ENCODE results near the gene SLC1A7.

DNA sequence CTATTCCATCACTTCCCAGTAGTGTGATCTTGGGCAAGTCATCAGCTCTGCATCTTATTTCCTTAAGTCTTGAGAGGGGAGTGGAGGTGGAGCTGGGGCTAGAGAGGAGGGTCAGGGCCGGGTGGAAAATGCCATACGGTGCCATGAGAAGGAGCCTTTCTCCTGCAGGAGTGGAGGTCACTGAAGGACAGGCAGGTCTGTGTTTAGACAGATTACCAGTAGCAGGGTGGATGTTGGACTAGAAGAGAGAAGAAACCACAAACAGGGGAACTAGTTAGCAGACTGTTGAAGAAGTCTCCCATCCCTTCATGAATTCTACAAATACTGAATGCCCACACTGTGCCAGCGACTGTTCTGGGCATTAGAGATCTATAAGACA lies 40.3 kb upstream of the SLC1A7 start:
- TF ChIP-seq, protein P1, sequence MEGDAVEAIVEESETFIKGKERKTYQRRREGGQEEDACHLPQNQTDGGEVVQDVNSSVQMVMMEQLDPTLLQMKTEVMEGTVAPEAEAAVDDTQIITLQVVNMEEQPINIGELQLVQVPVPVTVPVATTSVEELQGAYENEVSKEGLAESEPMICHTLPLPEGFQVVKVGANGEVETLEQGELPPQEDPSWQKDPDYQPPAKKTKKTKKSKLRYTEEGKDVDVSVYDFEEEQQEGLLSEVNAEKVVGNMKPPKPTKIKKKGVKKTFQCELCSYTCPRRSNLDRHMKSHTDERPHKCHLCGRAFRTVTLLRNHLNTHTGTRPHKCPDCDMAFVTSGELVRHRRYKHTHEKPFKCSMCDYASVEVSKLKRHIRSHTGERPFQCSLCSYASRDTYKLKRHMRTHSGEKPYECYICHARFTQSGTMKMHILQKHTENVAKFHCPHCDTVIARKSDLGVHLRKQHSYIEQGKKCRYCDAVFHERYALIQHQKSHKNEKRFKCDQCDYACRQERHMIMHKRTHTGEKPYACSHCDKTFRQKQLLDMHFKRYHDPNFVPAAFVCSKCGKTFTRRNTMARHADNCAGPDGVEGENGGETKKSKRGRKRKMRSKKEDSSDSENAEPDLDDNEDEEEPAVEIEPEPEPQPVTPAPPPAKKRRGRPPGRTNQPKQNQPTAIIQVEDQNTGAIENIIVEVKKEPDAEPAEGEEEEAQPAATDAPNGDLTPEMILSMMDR (IDR thresholded peaks at IDR 0.05 in 2 of 3, conservative IDR thresholded peaks at IDR 0.05 in 1 of 3; ENCODE audit: borderline replicate concordance in 1 of 3, insufficient read depth in 1 of 3, low read depth in 2 of 3, low read length in 2 of 3): no peak
- TF ChIP-seq POLR2AphosphoS5 (IDR thresholded peaks at IDR 0.05; ENCODE audit: low read depth, low read length) (no peak), POLR2A (IDR thresholded peaks at IDR 0.05; ENCODE audit: borderline replicate concordance, extremely low read depth, insufficient read depth, insufficient read length) (no peak), SRF (IDR thresholded peaks at IDR 0.05; ENCODE audit: low read depth) (no peak)

All from HCT116 (cell line).